Natural killer cell (primary cell): ENCODE measurements around the gene IPO13. TPM values are rescaled to one million over a fixed set of nuclear protein-coding genes. Genes with fewer than 3 reads are reported as not detected.

Source experiments
- ATAC-seq, 3 donors: fragments of 150-1000 bp in 2 of 3; fragments of 200-7000 bp in 1 of 3; cut with Tn5 transposase; 1 replicate in 1 of 3; 2 replicates in 2 of 3; pipeline ENCODE4 v1.10.0; 2021; ENCODE audit warnings: mild to moderate bottlenecking in 2 of 3, moderate library complexity in 2 of 3
- DNase-seq, 2 donors: peaks; one replicate each; pipeline versions ENCODE4 v3.0.0 to v3.0.0-alpha.2; 2013 to 2021; ENCODE audit warnings: mixed read lengths in 1 of 2
- H3K27ac ChIP-seq: one replicate; pipeline ENCODE4 v1.5.1; 2013; ENCODE audit warnings: mild to moderate bottlenecking, low read length
- H3K27me3 ChIP-seq: one replicate; pipeline ENCODE4 v1.6.1; 2013; ENCODE audit warnings: low read length; ENCODE audit not compliant: control insufficient read depth, insufficient read depth
- H3K36me3 ChIP-seq: one replicate; pipeline ENCODE4 v1.6.1; 2013; ENCODE audit warnings: low read length; ENCODE audit not compliant: control insufficient read depth, insufficient read depth
- H3K4me1 ChIP-seq: one replicate; pipeline ENCODE4 v1.6.1; 2013; ENCODE audit warnings: low read length; ENCODE audit not compliant: control insufficient read depth, insufficient read depth
- H3K4me3 ChIP-seq: one replicate; pipeline ENCODE4 v1.5.1; 2013; ENCODE audit warnings: low read length
- H3K9me3 ChIP-seq: one replicate; pipeline ENCODE4 v1.6.1; 2013; ENCODE audit warnings: low read length; ENCODE audit not compliant: control insufficient read depth, insufficient read depth
- H3K27ac Mint-ChIP-seq, 2 donors: one replicate each; pipeline ENCODE4 v1.8.0; 2022; ENCODE audit warnings: mild to moderate bottlenecking in 2 of 2, mixed read lengths in 2 of 2, moderate library complexity in 1 of 2
- H3K27me3 Mint-ChIP-seq, 2 donors: one replicate each; pipeline ENCODE4 v1.8.0; 2022; ENCODE audit warnings: low read depth in 2 of 2, mixed read lengths in 2 of 2
- H3K36me3 Mint-ChIP-seq: one replicate; pipeline ENCODE4 v1.8.0; 2022; ENCODE audit warnings: mixed read lengths
- H3K4me1 Mint-ChIP-seq, 2 donors: one replicate each; pipeline ENCODE4 v1.8.0; 2022; ENCODE audit warnings: mixed read lengths in 2 of 2
- H3K4me3 Mint-ChIP-seq: one replicate; pipeline ENCODE4 v1.8.0; 2022; ENCODE audit warnings: mild to moderate bottlenecking, moderate library complexity, mixed read lengths
- H3K9me3 Mint-ChIP-seq, 2 donors: one replicate each; pipeline ENCODE4 v1.8.0; 2022; ENCODE audit warnings: mixed read lengths in 2 of 2
- CTCF ChIP-seq: fragments of 200-600 bp; IDR thresholded peaks from one replicate; pipeline ENCODE4 v1.8.0; 2022; ENCODE audit warnings: antibody characterized with exemption
- WGBS: methylation state at CpG from one replicate; pipeline ENCODE4 v1.1.7; 2013; ENCODE audit warnings: missing lambda C conversion rate; ENCODE audit not compliant: insufficient coverage; 5-methylcytosine and 5-hydroxymethylcytosine counted together
- intact Hi-C: fragments of 100-400 bp; cut with micrococcal nuclease; formaldehyde crosslinking; loops from one replicate; pipeline ENCODE4 v1.14.2; 2022
- total RNA-seq, 4 donors: library from RNA; stranded (reverse); fragments of 120-200 nt in 1 of 4; gene quantifications; one replicate each; pipeline versions ENCODE4 v1.2.3 to v1.2.4, GENCODE V29; 2013 to 2022

Gene IPO13
- total RNA-seq, 3 donors from 2014 or later (not counting 1 experiment from before 2014, with no cell fraction given) = 18.1 to 22.7 (median 18.4) TPM

- no peak for DNase-seq
- peaks cover 17 to 44% of the 10 kb centered on the region in 2 donors for H3K4me1 Mint-ChIP-seq
- H3K36me3 Mint-ChIP-seq = peaks cover 9% of the 10 kb centered on the region
- H3K9me3 Mint-ChIP-seq = no peaks in the 10 kb centered on the region
- no peaks in the 10 kb centered on the region for H3K9me3 ChIP-seq
- no peak for ATAC-seq
- H3K4me3 ChIP-seq = no peak overlapping the region
- intact Hi-C loops = no loop called here
- H3K4me1 ChIP-seq = peaks cover 24% of the 10 kb centered on the region
- no peaks in the 10 kb centered on the region for H3K27me3 Mint-ChIP-seq
- no peaks in the 10 kb centered on the region for H3K27me3 ChIP-seq
- no peak for TF ChIP-seq CTCF
- no peak overlapping the region for H3K27ac Mint-ChIP-seq
- no peak overlapping the region for H3K4me3 Mint-ChIP-seq
- peaks cover 14% of the 10 kb centered on the region for H3K36me3 ChIP-seq
- WGBS = 96% methylated on average over 20 of the region's 20 CpGs
- H3K27ac ChIP-seq = no peak overlapping the region
Observed at GRCh38 chr1:43981636-43982035, 34.9 kb downstream of the IPO13 start.

GRCh38 chr1:43982241-43982640 is 35.5 kb downstream of the IPO13 start:
- intact Hi-C loops = no loop called here
- no peak for ATAC-seq
- H3K9me3 ChIP-seq = no peaks in the 10 kb centered on the region
- no peak overlapping the region for H3K4me3 ChIP-seq
- H3K36me3 ChIP-seq = peaks cover 8% of the 10 kb centered on the region
- H3K27ac ChIP-seq = no peak overlapping the region
- Mint-ChIP-seq H3K27me3 (no peaks in the 10 kb centered on the region), H3K36me3 (peaks cover 5% of the 10 kb centered on the region), H3K4me1 (peaks cover 11 to 38% of the 10 kb centered on the region in 2 donors), H3K4me3 (no peak overlapping the region), H3K27ac (no peak overlapping the region), H3K9me3 (no peaks in the 10 kb centered on the region)
- peaks cover 20% of the 10 kb centered on the region for H3K4me1 ChIP-seq
- whole genome bisulfite sequencing = 89% methylated on average over 8 of the region's 8 CpGs
- TF ChIP-seq CTCF = no peak
- DNase-seq = no peak
- H3K27me3 ChIP-seq = no peaks in the 10 kb centered on the region

- peaks cover 20% of the 10 kb centered on the region for H3K4me1 ChIP-seq
- Mint-ChIP-seq H3K36me3 (no peaks in the 10 kb centered on the region), H3K9me3 (no peaks in the 10 kb centered on the region), H3K27ac (no peak overlapping the region), H3K27me3 (no peaks in the 10 kb centered on the region), H3K4me1 (peaks cover 6 to 32% of the 10 kb centered on the region in 2 donors), H3K4me3 (no peak overlapping the region)
- ATAC-seq (no peak), DNase-seq (no peak)
- TF ChIP-seq CTCF = no peak
- WGBS = 86% methylated on average over 15 of the region's 15 CpGs
- no peak overlapping the region for H3K4me3 ChIP-seq
- no peaks in the 10 kb centered on the region for H3K9me3 ChIP-seq
- peaks cover 3% of the 10 kb centered on the region for H3K36me3 ChIP-seq
- no peaks in the 10 kb centered on the region for H3K27me3 ChIP-seq
- no peak overlapping the region for H3K27ac ChIP-seq
- intact Hi-C loops = no loop called here
Observed at GRCh38 chr1:43982808-43983207, 36.1 kb downstream of the IPO13 start.

DNA sequence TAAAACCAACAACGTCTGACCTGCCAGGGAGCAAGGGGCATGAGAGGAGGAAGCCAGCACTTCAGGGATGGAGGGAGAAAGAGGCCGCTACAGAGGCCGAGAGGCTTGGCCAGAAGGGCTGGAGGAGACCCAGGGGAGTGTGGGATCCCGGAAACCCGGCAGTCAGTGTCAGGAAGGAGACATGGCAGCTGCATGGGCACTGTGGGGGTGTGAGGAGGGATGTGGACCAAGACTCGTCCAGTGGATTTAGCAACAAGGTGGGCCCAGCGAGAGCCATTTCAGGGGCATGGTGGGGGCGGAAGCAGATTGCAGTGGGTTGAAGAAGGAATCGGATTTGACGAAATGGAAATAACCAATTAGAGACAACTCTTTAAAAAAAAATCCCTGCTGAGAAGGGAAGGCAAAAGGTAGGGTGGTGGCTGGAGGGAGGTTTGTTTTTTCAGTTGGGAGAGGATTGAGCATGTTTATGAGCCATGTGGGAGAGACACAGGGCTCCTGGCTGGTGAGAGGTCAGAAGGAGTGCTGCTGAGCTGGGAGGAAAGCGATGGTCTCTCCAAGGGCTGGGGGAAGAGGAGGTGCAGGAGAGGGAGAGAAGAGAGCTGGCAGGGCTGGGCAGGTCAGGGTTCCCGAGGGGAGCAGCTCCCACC is 36.6 kb downstream of the IPO13 start:
- 92% methylated on average over 12 of the region's 12 CpGs for WGBS
- Histone ChIP-seq H3K4me3 (no peak overlapping the region), H3K27me3 (no peaks in the 10 kb centered on the region), H3K4me1 (peaks cover 14% of the 10 kb centered on the region), H3K27ac (no peak overlapping the region), H3K9me3 (no peaks in the 10 kb centered on the region), H3K36me3 (no peaks in the 10 kb centered on the region)
- Mint-ChIP-seq H3K4me1 (peaks cover under 1 to 28% of the 10 kb centered on the region in 2 donors), H3K27ac (no peak overlapping the region), H3K9me3 (no peaks in the 10 kb centered on the region), H3K36me3 (no peaks in the 10 kb centered on the region), H3K27me3 (no peaks in the 10 kb centered on the region), H3K4me3 (no peak overlapping the region)
- no peak for TF ChIP-seq CTCF
- DNase-seq = no peak
- intact Hi-C loops = no loop called here
- no peak for ATAC-seq
